Measurements from ENCODE around the gene ETS1. TPM values are rescaled to one million over a fixed set of nuclear protein-coding genes. Genes with fewer than 3 reads are reported as not detected.

Gene ETS1
- total RNA-seq, 1 experiment from 2014 or later = 3.8 TPM

DNA sequence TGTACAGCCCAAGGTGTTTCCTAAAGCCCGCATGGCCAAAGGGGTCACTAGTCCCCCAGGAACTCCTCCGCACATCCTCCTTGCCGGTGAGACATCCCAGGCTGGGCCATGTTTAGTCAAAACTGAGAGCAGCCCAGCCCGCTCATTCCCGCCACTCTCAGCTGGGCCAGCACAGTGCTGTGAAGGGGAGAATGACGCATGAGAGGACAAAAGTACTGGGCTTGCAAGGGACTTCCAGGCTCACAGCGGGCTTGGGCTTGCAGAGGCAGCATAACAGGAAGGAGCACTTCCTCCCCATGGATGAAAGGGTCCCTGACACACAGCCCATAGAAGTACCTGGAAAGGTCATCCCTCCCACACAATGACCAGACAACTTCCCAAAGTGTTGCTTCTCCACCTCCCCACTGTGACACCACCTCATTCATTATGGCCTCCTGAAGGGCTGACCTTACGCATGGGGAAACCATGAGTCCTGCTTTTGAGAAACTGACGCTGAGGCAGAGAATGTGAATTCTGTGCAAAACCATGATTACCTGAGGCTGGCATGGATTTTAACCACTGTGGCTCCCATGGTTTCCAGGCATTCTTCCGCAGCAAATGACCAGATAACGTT, 19.1 kb downstream of the ETS1 start:
- DNase-seq (ENCODE audit: low spot score) = no peak

DNA sequence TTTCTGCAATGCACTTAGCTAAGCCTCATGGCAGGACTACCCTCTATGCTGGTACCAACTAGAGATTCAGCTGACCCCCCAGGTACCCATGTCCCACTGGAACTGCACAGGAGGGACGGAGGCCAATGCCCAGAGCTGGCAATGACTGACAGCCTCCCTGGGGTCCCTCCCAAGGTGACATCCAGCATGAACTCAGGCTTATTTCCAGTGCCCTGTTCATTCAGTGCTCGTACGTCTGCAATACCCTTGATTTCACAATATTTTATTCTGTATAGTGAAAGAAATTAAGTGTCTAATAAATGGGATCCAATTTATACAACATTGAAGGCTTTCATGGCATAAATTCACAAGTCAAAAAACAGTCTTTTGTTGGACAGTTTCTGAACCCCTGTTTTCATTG, 20.2 kb downstream of the ETS1 start:
- DNase-seq (ENCODE audit: low spot score) = no peak

DNA sequence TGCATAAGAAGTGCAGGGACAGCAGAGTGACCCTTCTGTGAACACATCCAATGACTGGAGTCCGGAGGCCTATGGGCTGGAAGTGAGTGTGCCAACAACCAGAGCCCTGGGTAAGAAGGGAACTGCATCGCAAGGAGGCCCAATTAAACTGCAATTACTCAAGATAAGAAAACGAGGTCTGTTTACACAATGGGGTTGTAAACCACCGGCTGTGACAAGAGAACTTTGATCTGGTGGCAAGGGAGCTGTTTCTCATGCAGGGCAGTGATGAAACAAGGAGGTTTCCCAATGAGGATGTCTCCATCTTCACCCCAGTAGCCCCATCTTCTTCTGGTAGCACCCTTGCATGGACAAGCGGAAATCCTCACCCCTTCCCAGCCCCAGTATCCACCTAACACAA, 21.5 kb downstream of the ETS1 start:
- peak; percentile 56 for DNase-seq (ENCODE audit: low spot score)

DNA sequence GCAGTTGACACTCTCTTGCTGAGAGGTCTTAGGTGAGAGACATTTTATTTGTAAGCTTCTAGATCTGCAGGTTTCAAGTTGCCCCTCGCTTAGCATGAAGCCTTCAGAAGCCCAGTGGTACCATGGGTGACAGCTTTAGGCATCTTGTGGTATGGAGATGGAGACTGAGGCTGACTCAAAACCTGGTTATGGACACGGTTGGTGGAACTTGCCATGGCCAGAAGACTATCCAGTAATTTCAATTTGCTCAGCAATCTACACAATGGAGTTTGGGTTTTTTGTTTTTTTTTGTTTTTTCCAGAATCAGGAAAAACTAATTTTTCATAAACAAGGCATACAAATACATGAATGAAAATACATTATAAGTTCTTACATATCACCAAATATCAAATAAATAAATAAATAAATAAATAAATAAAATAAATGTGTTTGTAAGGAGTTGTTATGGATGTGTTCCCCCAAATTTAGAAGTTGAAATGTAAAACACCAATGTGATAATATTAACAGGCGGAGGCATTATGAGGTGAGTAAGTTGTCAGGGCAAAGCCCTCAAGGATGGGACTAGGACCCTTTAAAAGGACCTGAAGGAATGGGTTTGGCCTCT, 22.6 kb downstream of the ETS1 start:
- DNase-seq (ENCODE audit: low spot score) = no peak

DNA sequence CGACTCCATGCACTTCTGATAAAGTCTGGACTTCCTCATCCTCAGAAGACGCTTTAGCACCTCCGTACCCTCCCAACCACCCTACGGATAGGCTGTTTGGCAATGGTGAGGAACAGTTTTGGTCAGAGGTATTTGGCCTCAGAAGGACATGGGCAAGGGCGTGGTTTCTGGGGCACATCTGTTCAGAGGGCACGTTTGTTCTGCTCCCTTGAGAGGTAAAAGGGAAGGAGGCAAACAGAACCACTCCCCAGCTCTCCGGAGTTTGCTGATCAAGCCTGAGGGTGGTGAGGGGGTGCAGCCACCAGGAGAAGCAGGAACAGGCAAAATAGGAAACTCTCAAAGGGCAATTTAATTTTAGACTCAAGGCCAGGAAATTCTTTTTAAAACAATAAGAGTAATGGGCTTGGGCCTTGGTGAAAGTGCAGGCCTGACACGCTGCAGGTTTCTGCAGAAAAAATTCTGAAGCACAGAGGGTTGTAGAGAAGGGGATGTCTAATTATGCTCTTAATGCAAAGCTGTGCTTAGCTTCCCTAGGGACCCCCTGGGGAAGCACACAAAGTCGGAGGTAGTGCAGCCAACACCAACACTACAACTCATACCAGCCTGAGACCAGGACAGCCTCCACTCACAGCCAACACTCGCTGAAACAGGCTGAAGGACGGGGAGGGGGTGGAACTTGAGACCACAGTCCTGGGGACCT, 23.3 kb downstream of the ETS1 start:
- no peak for DNase-seq (ENCODE audit: low spot score)

DNA sequence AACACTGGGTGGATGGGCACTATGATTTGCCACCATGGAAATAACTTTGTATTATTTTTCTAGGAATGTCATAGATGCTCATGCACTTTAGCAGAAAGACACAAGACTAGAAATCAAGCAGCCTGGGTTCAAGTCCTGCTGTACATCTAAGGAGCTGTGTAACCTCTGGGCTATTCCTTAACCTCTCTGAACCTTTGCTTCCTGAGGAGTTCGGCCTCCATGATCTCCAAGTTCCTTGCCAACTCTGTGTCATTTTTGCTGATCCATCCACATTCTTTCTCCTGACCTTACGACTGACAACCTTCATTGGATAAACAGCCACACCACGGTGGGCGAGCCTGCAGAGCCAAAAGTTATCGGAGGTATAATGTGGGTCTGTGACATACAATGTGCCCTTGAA, 24.1 kb downstream of the ETS1 start:
- DNase-seq (ENCODE audit: low spot score) = no peak

DNA sequence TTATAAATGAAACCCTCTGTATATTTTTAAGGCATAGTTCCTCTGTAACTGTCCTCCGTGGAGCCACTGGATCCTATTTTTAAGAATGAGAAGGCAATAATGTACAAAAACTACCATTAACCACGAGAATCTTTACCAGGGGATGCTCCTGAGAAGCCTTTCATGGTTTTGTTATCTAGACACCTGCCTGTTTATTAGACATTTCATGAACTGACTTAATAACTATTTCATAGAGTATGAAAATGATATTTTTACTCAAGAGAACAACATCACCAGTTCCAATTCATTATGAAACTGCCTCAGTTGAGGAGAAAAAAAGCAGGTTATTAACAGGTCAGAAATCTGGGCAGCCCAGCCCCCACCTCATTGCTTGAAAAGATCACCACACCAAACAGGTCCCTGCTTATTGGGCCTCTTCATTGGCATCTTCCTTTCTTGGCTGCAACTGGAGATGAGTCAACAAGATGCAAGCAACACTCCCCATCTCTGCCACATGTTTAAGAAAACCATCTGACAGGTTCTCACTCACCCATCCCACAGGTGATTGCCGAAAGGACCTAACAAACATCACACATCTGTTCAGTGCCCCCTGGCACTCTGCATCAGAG, 27.8 kb downstream of the ETS1 start:
- no peak for DNase-seq (ENCODE audit: low spot score)

DNA sequence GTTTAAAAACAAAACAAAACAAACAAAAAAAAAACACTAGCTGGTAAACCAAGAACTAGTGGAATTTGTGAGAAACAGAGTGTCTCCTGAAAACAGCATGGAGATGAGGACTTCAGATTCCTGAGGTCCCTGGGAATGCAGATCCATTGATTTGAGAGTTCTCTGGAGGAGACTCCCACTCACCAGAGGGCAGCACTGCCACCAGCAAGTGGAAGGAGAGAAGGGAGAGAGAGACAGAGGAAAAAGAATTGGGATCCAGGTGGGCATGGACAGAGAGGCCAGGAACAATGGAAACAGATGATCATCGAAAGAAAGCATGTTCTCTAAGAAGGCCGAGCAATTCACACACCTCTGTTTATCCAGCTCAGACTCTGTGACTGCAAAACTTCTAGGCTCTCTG, 31.8 kb downstream of the ETS1 start:
- peak; percentile 47 for DNase-seq (ENCODE audit: low spot score)

DNA sequence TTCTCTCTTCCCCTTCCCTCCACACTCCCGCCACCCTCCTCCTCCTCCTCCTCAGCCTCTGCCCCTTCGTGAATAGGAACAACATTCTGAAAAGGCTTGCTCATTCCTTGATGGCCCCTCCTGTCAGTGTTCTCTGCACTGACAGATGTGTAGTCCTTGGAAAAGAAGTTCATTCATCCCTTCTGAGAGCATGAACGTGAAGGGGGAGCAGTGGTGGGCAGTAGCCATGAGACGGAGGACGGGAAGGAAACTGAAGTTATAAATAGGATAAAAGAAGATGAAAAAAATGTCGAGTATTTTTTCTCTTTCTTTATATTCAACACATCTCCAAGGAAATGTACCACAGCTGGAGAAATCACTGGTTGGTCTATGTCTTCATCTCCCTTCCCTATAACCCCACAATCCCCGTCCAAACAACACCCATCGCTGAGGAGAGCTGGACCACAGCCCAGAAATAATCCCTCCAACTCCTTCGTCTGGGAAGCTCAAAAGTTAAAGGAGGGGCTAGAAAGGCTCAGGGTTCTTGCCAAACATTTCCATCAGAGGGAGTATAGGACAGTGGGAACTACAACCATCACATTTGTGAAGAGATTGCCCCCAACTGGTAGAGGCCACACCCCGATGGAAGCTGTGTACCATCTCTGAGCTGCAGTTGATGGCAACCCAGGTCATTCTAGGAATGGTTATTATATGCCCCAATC, 33.5 kb downstream of the ETS1 start:
- DNase-seq (ENCODE audit: low spot score) = no peak

DNA sequence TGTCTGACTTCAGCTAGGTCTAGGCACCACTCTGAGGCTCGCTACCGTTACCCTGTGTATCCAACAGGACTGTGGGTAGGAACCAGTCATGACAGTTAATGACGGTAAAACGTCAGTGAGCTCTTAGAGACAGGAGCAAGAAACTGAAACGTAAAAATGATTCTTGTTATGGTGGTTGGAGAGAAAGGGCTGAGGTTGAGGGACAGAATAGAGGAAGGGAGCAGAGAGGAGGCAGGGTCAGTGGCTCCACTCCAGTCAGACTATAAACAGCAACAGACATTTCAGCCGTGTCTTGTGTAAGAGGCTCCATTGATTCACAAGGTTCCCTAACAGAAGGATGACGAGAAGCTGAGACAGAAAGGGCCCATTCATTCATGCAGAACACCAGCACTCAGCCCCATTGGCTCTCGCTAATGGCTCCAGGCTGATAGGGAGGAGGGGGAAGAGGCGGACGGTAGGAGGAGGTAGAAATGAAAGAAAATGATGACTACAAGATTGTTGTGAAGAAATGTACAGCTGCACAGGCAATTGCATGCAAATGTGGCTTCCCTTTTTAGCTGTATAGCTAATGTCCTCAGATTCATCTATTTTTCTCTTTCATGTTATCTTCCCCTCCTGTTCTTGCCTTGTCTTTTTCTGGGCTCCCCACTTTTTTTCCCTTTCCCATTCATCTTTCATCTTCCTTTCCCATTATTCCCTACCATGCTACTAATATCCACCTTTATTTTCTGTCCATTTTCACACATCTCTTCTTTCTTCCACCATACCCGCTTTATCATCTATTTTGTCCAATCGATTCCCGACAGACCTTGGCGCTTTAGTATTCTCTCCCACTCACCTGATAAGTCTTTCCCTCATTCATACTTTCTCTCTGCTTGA, 34.3 kb downstream of the ETS1 start:
- no peak for DNase-seq (ENCODE audit: low spot score)

DNA sequence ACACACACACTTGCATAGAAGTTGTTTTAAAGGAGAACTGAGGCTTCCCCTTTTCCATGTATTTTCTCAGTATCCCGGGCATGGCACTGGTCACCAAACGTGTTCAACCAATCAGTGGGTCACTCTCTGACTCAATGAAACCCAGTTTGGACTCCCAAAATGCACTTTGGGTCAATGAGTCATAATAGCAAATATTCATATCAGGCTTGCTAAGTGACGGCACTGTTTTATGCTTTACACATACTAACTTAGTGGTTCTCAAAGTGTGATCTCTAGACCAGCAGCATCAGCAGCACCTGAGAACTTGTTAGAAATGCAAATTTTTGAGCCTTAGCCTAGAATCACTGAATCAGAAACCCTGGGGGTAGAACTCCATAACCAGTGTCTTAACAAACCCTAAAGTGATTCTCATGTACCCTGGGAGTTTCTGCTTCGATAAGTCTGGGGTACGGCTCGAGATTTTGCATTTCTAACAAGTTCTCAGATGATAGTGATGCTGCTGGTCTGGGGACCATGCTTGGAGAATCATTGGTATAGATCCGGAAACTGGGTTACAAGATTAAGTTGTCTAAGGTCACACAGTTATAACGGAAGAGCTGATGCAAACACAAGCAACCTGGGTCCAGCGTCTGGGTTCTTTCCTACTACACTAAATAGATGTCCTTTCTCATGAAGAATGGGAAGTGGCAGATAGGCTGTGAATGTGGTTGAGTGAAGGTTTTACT, 35.6 kb downstream of the ETS1 start:
- DNase-seq (ENCODE audit: low spot score) = no peak

DNA sequence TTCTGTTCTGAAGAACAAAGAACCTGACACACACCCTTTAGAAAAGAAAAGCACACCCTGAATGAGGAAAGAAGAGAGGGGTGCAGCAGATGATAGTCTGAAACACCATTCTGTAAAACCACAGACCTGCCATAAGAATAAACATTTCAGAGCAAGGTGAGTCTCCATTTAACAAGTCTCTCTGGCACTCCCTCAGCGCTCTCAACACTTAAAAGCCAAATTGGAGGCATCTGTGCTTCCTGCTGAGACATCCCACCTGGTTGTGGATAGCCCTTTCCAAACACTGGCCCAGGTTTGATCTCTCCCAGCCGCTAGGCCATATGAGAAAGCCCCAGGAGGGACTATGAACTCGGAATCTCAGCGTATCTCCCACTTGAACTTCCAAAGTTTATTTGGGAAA, 36.3 kb downstream of the ETS1 start:
- DNase-seq (ENCODE audit: low spot score) = no peak

DNA sequence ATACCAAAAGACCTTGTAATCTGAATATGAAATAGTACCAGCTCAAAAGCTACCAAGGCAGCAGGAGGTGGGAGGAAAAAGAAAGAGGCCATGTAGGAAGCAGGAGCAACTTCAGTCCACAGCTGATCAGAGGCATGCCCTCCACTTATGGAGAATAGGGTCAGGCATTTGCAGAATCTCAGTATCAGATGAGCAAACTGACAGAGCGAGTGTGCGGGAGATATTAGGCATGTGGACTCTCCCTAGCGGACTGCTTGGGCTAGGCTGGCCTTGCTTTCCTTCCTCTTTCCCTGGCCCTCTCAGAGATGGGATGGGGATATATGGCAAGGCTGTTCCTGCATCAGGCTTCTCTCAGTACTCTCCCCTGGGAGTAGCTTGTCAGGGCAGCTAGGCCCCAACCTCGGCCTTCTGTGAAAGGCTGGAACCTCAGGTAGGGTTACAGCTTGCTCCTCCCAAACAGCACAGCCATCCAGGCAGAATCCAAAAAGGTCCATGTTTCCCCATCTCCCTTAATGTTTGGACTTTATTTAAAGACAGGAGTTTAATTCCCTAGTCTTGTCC, 37.0 kb downstream of the ETS1 start:
- no peak for DNase-seq (ENCODE audit: low spot score)

DNA sequence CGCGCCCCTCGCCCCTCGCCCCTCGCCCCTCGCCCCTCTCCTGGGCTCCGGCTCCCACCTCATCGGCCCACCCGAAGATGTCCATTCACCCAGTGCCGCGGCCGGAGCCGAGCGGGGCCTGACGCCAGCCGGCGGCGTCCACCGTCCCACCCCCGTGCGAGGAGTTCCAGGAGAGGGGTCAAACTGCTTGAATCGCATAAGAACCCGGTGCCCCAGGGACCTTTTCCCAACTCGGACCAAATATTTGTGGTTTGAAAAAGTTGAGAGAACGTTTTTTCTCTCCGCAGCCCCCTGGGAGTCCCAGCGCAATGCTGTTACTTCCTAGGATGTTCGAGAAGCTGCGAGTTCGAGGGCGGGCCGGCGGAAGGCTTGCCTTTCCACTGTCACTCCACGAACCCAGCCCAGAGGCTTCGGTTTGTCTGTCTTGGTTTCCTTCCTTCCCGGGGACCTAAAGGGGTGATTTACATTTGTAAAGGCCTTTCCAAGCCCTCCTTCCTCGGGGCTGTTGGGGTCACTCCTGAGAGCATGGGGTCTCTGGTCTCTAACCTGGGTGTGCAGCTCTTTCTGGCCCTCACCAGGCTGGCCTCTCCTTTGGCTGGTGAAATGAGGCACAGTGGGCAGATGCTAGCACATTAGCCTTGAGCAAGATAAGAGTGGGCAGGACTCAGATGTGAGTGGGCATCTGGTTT, 38.0 kb downstream of the ETS1 start:
- DNase-seq (ENCODE audit: low spot score) = no peak

DNA sequence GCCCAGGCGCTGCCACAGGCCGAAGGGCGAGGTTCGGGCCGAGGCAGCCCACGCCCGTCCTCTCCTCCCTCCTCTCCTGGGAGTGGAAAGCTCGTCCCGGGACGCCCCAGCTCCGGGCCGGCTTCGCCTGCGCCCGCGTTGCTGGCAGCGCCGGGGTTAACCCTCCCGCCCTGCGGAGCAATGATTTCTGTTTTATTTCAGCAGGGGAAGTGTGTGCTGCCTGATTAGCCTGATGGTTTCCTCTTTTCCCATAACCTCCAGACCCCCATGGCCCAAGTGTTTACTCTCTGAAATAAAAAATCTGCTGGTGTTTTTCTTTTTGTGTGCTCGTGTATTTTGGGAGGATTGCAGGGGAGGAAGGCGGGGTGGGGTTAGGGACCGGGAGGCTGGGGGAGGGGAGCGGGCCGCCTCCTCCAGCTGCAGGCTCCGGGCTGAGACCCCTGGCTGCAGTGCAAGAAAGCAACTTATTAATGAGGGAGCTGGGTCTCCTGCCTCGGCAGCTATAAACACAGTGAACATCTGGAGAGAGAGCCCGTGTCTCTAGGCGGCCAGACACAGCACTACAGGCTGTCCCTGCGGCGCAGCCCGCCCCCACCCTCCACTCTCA, 38.6 kb downstream of the ETS1 start:
- no peak for DNase-seq (ENCODE audit: low spot score)

DNA sequence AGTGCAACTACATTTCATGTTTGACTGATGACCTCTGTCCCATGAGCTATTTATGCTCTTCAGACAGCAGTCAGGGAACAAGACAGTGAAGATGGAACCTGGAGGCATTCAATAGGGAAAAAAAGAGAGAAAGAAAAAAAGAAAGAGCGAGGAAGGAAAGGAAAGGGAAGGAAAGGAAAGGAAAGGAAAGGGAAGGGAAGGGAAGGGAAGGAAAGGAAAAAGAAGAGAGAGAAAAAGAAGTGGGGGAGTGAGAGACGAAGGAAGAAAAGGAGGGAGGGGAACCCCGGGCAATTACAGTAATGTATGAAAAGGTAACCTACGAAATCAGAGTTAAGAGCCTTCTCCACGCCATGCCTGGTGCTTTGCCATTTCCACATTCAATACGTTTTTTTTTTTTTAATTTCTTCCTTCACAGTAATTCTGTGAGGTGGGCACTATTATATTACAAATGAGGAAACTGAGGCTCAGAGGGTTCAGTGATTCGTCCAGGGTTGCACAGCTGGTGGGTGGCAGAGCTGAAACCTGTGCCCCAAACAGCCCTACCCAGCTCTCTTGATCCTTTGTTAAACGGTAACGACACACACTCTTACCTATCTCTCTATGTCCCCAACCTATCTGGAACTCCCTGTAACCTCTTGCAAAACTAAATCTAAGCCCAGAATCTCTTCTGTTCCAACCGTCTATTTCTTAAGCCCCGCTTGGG, 39.3 kb downstream of the ETS1 start:
- no peak for DNase-seq (ENCODE audit: low spot score)

DNA sequence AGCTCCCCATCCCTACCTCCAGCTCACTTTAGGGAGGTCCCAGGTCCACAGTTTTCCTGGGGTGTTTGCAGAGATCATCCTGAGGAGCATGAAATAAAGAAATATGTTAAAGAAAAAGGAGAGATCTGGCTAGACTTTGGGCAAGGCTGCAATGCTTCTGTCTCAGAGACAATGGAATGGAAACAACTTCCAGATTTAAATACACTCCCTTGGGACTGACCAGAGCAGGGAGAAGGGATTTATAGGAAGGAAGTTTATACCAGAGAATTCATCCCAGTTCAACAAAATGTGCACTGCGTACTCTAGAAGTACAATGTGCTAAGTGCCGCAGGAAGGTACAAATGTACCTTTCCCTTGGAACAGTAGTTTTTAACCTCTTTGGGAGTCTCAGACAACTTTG, 40.4 kb downstream of the ETS1 start:
- no peak for DNase-seq (ENCODE audit: low spot score)

DNA sequence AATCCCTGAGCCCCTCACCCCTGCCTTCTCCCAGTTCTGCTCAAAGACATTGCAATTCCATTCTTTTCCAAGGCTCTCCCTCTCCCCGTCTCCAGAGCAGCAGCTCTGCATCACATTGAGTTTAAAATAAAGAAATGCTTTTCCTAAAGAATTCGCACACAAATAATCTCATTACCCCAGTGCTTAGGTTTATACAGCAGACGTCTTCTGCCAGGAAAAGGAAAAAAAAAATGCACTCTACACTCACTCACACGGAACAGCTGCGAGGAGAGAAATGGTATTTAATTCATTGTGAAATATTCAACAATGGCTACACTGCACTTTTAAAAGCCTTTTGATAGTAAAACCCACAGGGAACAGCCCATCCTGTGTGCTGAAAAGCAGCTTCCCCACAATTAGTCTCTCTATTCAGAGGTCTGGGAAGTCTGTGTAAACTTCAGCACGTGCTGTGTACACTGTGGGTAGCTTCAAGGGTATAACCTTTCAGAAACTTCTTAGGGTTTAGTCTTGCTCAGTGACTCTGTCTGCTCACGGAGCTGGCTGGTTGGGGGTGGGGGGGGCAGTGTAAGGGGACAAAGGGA, 42.8 kb downstream of the ETS1 start:
- no peak for DNase-seq (ENCODE audit: low spot score)

Measured in HT-29 (cell line).